ENCODE data around the gene BPIFB6. TPM values are rescaled to one million over a fixed set of nuclear protein-coding genes. Genes with fewer than 3 reads are reported as not detected.

The BPIFB6 gene
- polyA plus RNA-seq, 2 of the 4 experiments (the other 2 are of a cell fraction): not detected

DNA sequence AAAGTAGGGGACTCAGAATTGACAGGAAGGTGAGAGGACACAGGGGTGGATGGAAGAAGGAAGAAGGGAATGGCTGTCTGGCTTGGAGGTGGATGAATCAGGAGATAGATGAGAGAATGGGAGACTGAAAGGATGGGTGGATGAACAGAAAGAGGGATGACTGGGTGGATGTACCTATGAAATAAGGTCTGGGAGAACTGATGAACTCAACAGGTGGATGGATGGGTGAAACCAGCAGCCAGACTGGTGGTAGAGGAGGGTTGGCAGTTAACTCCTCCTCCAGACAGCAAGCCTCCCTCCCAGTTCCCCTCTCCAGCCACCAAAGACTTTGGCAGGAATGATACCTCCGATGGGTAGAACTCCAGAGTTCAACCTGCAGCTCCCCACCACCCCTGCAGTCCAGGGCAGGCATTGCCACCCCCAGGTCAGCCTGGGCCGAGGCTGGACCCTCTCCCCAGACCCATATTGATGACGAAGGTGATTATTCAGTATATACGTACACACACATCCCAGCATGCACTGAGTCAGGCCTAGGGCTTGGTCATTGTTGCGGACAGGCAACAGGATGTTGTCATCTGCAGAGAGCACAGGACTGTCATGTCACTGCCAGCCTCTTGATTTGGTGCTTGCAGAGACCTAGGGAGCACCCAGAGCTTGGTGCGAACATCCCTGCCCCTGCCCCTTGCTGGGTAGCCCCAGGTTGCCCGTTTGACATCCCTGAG, 29.2 kb upstream of the BPIFB6 start:
- Histone ChIP-seq H3K9me3 (no peaks in the 10 kb centered on the region; the same call in 2 of the 3 replicates), H3K4me3 (no peak overlapping the region), H3K4me2 (no peak overlapping the region), H3K4me1 (no peaks in the 10 kb centered on the region), H3K27ac (no peak overlapping the region)
- ChIA-PET CTCF (no interaction called here), POLR2A (no interaction called here)
- FAIRE-seq: no peak
- WGBS (ENCODE audit: missing lambda C conversion rate): 53% methylated on average over 6 of the region's 7 CpGs
- TF ChIP-seq ZSCAN20 (CRISPR knock-in tag; IDR thresholded peaks at IDR 0.05) (no peak), CHD2 (IDR thresholded peaks at IDR 0.05; ENCODE audit: low read length, partially characterized antibody) (no peak), HOXA7 (CRISPR knock-in tag; IDR thresholded peaks at IDR 0.05) (no peak), CEBPB (IDR thresholded peaks at IDR 0.05) (no peak)
- TF ChIP-seq, protein P1, sequence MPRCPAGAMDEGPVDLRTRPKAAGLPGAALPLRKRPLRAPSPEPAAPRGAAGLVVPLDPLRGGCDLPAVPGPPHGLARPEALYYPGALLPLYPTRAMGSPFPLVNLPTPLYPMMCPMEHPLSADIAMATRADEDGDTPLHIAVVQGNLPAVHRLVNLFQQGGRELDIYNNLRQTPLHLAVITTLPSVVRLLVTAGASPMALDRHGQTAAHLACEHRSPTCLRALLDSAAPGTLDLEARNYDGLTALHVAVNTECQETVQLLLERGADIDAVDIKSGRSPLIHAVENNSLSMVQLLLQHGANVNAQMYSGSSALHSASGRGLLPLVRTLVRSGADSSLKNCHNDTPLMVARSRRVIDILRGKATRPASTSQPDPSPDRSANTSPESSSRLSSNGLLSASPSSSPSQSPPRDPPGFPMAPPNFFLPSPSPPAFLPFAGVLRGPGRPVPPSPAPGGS (IDR thresholded peaks at IDR 0.05): no peak
- no peak for DNase-seq (ENCODE audit: low read depth in 1 of 2, low spot score in 1 of 2)
- ATAC-seq: peak in 1 of 2 experiments; percentile 23; a peak in 1 of 6 replicates

DNA sequence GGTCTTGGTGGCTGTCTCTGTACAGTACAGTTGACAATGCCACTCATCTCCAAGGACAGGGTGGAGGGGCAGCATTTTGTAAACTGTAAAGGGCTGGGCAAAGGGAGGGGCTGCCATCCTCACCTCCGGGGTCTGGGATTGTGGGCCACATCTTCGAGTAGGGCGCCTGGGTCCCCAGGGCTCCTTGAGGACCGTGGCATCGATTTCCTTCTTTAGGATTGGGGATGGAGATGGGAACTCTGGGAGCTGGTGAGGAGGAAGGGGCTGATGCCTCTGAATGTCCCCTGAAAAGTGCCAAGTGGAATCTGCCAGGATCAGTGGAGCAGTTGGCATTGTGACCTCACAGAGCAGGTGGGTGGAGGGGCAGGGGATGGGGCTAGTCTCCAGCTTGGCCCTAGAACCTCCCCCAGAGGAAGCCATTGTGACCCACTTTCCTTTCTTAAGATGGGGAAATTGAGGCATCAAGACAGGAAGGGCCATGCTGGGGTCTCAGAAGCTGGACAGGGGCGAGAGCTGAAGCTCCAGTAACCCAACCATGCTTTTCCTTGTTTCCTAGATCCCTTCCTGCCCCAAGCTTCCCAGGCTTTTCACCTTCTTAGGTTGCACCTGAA, 27.2 kb upstream of the BPIFB6 start, which contains the start of gene SUN5:
SUN5 (minus strand) TSS at position 293 of the 611 bp plus-strand sequence; CDS start at position 200, 93 bp downstream.
- DNase-seq (ENCODE audit: low read depth in 1 of 2, low spot score in 1 of 2) (no peak), ATAC-seq (no peak), FAIRE-seq (no peak)
- no peaks in the 10 kb centered on the region; the same call in 2 of the 3 replicates for H3K9me3 ChIP-seq
- POLR2A ChIA-PET: no interaction called here
- H3K27ac ChIP-seq: no peak within 1 kb of the TSS
- H3K4me1 ChIP-seq: 0 out of 3 replicates have a peak, but pooled peaks cover under 1% of the 10 kb centered on the region
- 0% methylated on average over 4 of the region's 6 CpGs for WGBS (ENCODE audit: missing lambda C conversion rate)
- no peak within 1 kb of the TSS for H3K4me2 ChIP-seq
- H3K4me3 ChIP-seq: no peak within 1 kb of the TSS
- CTCF ChIA-PET: interaction anchor here (0.8 to 2.1 kb wide), 4 partner anchors 11 to 102 kb away, joined by 3 to 12 read pairs (median 4); no protein-coding TSS in a partner anchor
- TF ChIP-seq EP300 (IDR thresholded peaks at IDR 0.05): no peak
- no peak for TF ChIP-seq HOXB5 (CRISPR knock-in tag; IDR thresholded peaks at IDR 0.05)
- no peak for TF ChIP-seq EHF (CRISPR knock-in tag; IDR thresholded peaks at IDR 0.05)

DNA sequence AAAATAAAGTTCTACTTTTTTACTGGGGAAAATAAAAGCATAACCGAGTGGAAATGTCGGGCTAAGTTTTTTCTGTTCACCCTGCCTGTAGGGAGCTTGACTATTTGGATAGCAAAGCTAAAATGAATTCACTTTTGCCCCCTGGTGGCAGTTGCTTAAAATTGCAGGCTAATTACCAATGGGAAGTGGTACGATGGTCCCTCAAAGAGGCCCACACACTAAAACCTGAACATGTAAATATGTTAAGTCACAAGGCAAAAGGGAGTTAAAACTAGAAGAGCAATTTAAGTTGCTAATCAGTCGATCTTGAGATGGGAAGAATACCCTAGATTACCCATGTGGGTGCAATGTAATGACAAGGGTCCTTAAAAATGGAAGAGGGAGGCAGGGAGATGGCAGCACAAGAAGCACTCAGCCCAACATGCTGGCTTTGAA, 26.3 kb upstream of the BPIFB6 start:
- peak in 1 of 2 experiments; percentile 43 for DNase-seq (ENCODE audit: low read depth in 1 of 2, low spot score in 1 of 2)

More for the DNA sequence above, 26.3 kb upstream of the BPIFB6 start:
- TF ChIP-seq RARB (CRISPR knock-in tag; IDR thresholded peaks at IDR 0.05): no peak
- TF ChIP-seq RAD21 (conservative IDR thresholded peaks at IDR 0.05 in 1 of 2, IDR thresholded peaks at IDR 0.05 in 1 of 2): peak in 1 of 2 experiments; percentile 30; a peak in 2 of 5 replicates
- TF ChIP-seq KDM1A (IDR thresholded peaks at IDR 0.05; ENCODE audit: low read depth): no peak
- TF ChIP-seq, protein P2, sequence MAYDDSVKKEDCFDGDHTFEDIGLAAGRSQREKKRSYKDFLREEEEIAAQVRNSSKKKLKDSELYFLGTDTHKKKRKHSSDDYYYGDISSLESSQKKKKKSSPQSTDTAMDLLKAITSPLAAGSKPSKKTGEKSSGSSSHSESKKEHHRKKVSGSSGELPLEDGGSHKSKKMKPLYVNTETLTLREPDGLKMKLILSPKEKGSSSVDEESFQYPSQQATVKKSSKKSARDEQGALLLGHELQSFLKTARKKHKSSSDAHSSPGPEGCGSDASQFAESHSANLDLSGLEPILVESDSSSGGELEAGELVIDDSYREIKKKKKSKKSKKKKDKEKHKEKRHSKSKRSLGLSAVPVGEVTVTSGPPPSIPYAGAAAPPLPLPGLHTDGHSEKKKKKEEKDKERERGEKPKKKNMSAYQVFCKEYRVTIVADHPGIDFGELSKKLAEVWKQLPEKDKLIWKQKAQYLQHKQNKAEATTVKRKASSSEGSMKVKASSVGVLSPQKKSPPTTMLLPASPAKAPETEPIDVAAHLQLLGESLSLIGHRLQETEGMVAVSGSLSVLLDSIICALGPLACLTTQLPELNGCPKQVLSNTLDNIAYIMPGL (CRISPR knock-in tag; IDR thresholded peaks at IDR 0.05; ENCODE audit: borderline replicate concordance): no peak
- no peak for TF ChIP-seq JUN (IDR thresholded peaks at IDR 0.05)
- TF ChIP-seq CHD2 (IDR thresholded peaks at IDR 0.05; ENCODE audit: low read length, partially characterized antibody): no peak
- TF ChIP-seq NFE2L2 (conservative IDR thresholded peaks at IDR 0.05; ENCODE audit: low read length): no peak
- no peak for TF ChIP-seq NR3C1 (IDR thresholded peaks at IDR 0.05)
- TF ChIP-seq, protein P3, sequence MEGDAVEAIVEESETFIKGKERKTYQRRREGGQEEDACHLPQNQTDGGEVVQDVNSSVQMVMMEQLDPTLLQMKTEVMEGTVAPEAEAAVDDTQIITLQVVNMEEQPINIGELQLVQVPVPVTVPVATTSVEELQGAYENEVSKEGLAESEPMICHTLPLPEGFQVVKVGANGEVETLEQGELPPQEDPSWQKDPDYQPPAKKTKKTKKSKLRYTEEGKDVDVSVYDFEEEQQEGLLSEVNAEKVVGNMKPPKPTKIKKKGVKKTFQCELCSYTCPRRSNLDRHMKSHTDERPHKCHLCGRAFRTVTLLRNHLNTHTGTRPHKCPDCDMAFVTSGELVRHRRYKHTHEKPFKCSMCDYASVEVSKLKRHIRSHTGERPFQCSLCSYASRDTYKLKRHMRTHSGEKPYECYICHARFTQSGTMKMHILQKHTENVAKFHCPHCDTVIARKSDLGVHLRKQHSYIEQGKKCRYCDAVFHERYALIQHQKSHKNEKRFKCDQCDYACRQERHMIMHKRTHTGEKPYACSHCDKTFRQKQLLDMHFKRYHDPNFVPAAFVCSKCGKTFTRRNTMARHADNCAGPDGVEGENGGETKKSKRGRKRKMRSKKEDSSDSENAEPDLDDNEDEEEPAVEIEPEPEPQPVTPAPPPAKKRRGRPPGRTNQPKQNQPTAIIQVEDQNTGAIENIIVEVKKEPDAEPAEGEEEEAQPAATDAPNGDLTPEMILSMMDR (IDR thresholded peaks at IDR 0.05): peak; percentile 28; the same call in 2 of the 3 replicates
- no peak overlapping the region for H3K4me2 ChIP-seq
- POLR2A ChIA-PET: no interaction called here
- no peaks in the 10 kb centered on the region; the same call in 2 of the 3 replicates for H3K9me3 ChIP-seq
- H3K4me1 ChIP-seq: 0 out of 3 replicates have a peak, but pooled peaks cover 3% of the 10 kb centered on the region
- no peak overlapping the region for H3K4me3 ChIP-seq
- ATAC-seq: peak in 1 of 2 experiments; percentile 61; a peak in 2 of 6 replicates
- H3K27ac ChIP-seq: no peak overlapping the region
- 11% methylated on average over 4 of the region's 4 CpGs for WGBS (ENCODE audit: missing lambda C conversion rate)
- no peak for FAIRE-seq
- CTCF ChIA-PET: interaction anchor here (0.6 to 2.1 kb wide), 5 partner anchors 10 to 1987 kb away, joined by 3 to 12 read pairs (median 3); no protein-coding TSS in a partner anchor

All from A549 (cell line).